ENCODE measurements around the gene BMP3.

DNA sequence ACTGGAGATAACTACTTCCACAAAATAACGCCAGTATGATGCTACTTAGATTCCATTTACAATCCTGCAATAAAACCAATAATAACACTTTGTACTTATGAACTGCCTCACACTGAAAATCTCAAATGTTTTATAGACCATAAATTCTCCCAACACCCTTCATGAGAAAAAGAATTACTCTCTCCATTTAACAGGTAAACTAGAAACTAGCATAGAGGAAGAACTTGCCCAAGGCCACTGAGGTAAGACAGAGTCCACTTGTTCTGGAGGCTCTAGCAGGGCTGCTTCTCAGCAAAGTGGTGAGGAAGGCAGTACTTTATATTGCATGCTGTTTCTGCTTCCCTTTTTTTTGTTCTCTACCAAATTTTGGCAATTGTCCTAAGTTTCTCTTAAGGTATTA lies 11.5 kb upstream of the BMP3 start:
- TF ChIP-seq CTCF (IDR thresholded peaks at IDR 0.05; ENCODE audit: low read length) (no peak), EZH2 (IDR thresholded peaks at IDR 0.05; ENCODE audit: borderline replicate concordance, low read length) (no peak)
